Kidney (tissue), 14 donors: ENCODE results near the gene SYNE3. TPM values are rescaled to one million over a fixed set of nuclear protein-coding genes. Genes with fewer than 3 reads are reported as not detected.

Experiments
- DNase-seq, 5 donors: peaks; one replicate each; pipeline ENCODE4 v3.0.0-alpha.2; 2013 to 2020
- FAIRE-seq: peaks from 2 replicates; lab custom pipeline; 2012; peaks lifted over from hg19 to GRCh38; lab: Jason Lieb, UNC
- H3K27ac ChIP-seq, 2 donors: one replicate each; pipeline ENCODE4 v1.7.0; 2013; ENCODE audit warnings: low read depth in 2 of 2, low read length in 2 of 2, inconsistent platforms in 1 of 2
- H3K27me3 ChIP-seq: one replicate; pipeline ENCODE4 v1.7.1; 2013; ENCODE audit warnings: low read length, inconsistent platforms; ENCODE audit not compliant: control insufficient read depth, insufficient read depth
- H3K36me3 ChIP-seq, 3 donors: one replicate each; pipeline versions ENCODE4 v1.7.0 to v1.7.1; 2013; ENCODE audit warnings: low read length in 3 of 3, control low read depth in 1 of 3, inconsistent platforms in 1 of 3; ENCODE audit not compliant: insufficient read depth in 3 of 3, control insufficient read depth in 2 of 3
- H3K4me1 ChIP-seq, 3 donors: one replicate each; pipeline versions ENCODE4 v1.7.0 to v1.7.1; 2013; ENCODE audit warnings: low read length in 3 of 3, inconsistent platforms in 1 of 3, low read depth in 1 of 3; ENCODE audit not compliant: control insufficient read depth in 2 of 3, insufficient read depth in 2 of 3
- H3K4me3 ChIP-seq, 3 donors: one replicate each; pipeline versions ENCODE4 v1.7.0 to v1.8.1; 2013; ENCODE audit warnings: low read length in 3 of 3, control low read depth in 1 of 3, inconsistent platforms in 1 of 3
- H3K9ac ChIP-seq, 3 donors: one replicate each; pipeline versions ENCODE4 v1.7.0 to v1.7.1; 2013; ENCODE audit warnings: low read length in 3 of 3, control low read depth in 1 of 3, inconsistent platforms in 1 of 3
- H3K9me3 ChIP-seq, 3 donors: one replicate each; pipeline versions ENCODE4 v1.7.0 to v1.7.1; 2013; ENCODE audit warnings: low read length in 3 of 3, control low read depth in 1 of 3, inconsistent platforms in 1 of 3; ENCODE audit not compliant: control insufficient read depth in 2 of 3, insufficient read depth in 1 of 3
- CTCF ChIP-seq: IDR thresholded peaks from 3 replicates; pipeline ENCODE4 v1.5.1; 2012; ENCODE audit warnings: mild to moderate bottlenecking, moderate library complexity, borderline replicate concordance; ENCODE audit not compliant: insufficient read depth; ENCODE audit errors: extremely low read depth
- intact Hi-C: fragments of 100-400 bp; cut with DNase I; formaldehyde crosslinking; loops from one replicate; pipeline ENCODE4 v1.11.1; 2022
- polyA plus RNA-seq: library from polyadenylated mRNA; stranded (reverse); fragments of 350-450 nt; fragmentation: Illumina TruSeq; extraction: RNeasy Lipid Tissue Mini Kit (QIAGEN cat#74804); gene quantifications from one replicate; pipeline ENCODE4 v1.2.3, GENCODE V29; 2014; ENCODE audit warnings: low read depth, low replicate concordance; ENCODE audit not compliant: insufficient read depth
- total RNA-seq: library from RNA; stranded (reverse); fragmentation: NEBNext Ultra II Directional; extraction: Animal tissue kit (Norgen Biotek cat#: 25700); gene quantifications from one replicate; pipeline ENCODE4 v1.2.1, GENCODE V29; 2021
- donor health status: control.
- donor health status: control.
- donor health status: control.
- donor health status: control.
- donor health status: control.
- donor health status: DM: yes; HTN: yes; CAD: no.
- donor health status: Normal renal cell carcinoma (clear cell type).

Gene SYNE3
- total and polyA plus RNA-seq, 2 donors from 2014 or later = 0.54 to 18.5 TPM

GRCh38 chr14:95549656-95550585 lies 33.5 kb upstream of the SYNE3 start:
- FAIRE-seq = no peak
- peak overlapping the region in 1 of 2 donors; percentile 16 for H3K27ac ChIP-seq
- no peak overlapping the region for H3K4me3 ChIP-seq
- intact Hi-C loops = no loop called here
- H3K27me3 ChIP-seq = no peaks in the 10 kb centered on the region
- peak in 2 of 5 donors; percentile 26 to 32 for DNase-seq
- peaks cover 0 to 12% (median 7%) of the 10 kb centered on the region in 3 donors for H3K4me1 ChIP-seq
- peaks cover 0 to 3% (median 0%) of the 10 kb centered on the region in 3 donors for H3K36me3 ChIP-seq
- TF ChIP-seq CTCF = no peak
- H3K9me3 ChIP-seq = peaks cover 0 to 3% (median 0%) of the 10 kb centered on the region in 3 donors
- H3K9ac ChIP-seq = no peak overlapping the region

- H3K27me3 ChIP-seq = no peaks in the 10 kb centered on the region
- H3K36me3 ChIP-seq = peaks cover 0 to 8% (median 7%) of the 10 kb centered on the region in 3 donors
- no peak overlapping the region for H3K27ac ChIP-seq
- FAIRE-seq (no peak), DNase-seq (no peak)
- no peak overlapping the region for H3K9ac ChIP-seq
- peaks cover 0 to 12% (median 7%) of the 10 kb centered on the region in 3 donors for H3K4me1 ChIP-seq
- intact Hi-C loops = no loop called here
- TF ChIP-seq CTCF = no peak
- peaks cover 0 to 3% (median 0%) of the 10 kb centered on the region in 3 donors for H3K9me3 ChIP-seq
- H3K4me3 ChIP-seq = no peak overlapping the region
These were observed 32.0 kb upstream of the SYNE3 start for GRCh38 chr14:95548328-95548929.

GRCh38 chr14:95547626-95548327 lies 31.3 kb upstream of the SYNE3 start:
- DNase-seq (peak in 1 of 5 donors; percentile 19), FAIRE-seq (no peak)
- Histone ChIP-seq H3K36me3 (peaks cover 0 to 8% (median 7%) of the 10 kb centered on the region in 3 donors), H3K27me3 (no peaks in the 10 kb centered on the region), H3K4me3 (no peak overlapping the region), H3K4me1 (peaks cover 0 to 12% (median 7%) of the 10 kb centered on the region in 3 donors), H3K27ac (no peak overlapping the region), H3K9ac (no peak overlapping the region), H3K9me3 (peaks cover 0 to 3% (median 0%) of the 10 kb centered on the region in 3 donors)
- TF ChIP-seq CTCF = no peak
- intact Hi-C loops = no loop called here
